Fibroblast of mammary gland (primary cell): ENCODE measurements around the gene LRRC45.
"Not testable (repeated sequence)": the region's sequence is repeated elsewhere in the genome, so short reads cannot be mapped to it uniquely, and the experiment has no call there.

Experiments
- DNase-seq: peaks from one replicate; pipeline ENCODE4 v3.0.0-alpha.2; 2010; ENCODE audit warnings: low read depth
- H3K4me3 ChIP-seq: 2 replicates; pipeline ENCODE4 v1.5.1; 2011; ENCODE audit warnings: low read depth, mild to moderate bottlenecking, low read length, moderate library complexity; ENCODE audit not compliant: control insufficient read depth
- TF ChIP-seq, protein P1 (sequence below): conservative IDR thresholded peaks from 2 replicates; pipeline ENCODE4 v1.5.1; 2011; ENCODE audit warnings: low read depth, low read length, inconsistent platforms; ENCODE audit not compliant: control insufficient read depth, insufficient read depth

LRRC45 gene

DNA sequence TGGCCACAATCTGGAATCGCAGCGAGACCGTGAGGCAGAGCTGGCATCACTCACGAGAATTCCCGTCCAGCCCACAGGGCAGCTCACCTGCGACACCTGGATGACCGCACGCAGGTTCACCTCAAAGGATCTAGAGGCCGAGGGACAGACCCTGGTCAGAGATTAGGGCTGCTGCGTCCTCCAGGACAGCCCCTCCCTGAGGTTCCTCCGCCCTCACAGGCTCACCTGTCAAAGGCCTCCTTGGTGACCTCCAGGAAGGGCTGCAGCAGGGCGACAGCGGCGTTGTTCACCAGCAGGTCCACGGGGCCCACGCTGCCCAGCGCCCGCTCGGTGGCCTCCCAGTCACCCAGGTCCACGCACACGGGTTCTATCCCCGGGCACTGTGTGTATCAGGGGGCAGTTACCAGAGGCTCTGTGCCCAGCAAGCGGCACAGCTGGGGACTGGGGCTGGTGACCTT lies 13.6 kb downstream of the LRRC45 start:
- DNase-seq: no peak
- peak overlapping the region; percentile 70 for H3K4me3 ChIP-seq
- TF ChIP-seq, protein P1, sequence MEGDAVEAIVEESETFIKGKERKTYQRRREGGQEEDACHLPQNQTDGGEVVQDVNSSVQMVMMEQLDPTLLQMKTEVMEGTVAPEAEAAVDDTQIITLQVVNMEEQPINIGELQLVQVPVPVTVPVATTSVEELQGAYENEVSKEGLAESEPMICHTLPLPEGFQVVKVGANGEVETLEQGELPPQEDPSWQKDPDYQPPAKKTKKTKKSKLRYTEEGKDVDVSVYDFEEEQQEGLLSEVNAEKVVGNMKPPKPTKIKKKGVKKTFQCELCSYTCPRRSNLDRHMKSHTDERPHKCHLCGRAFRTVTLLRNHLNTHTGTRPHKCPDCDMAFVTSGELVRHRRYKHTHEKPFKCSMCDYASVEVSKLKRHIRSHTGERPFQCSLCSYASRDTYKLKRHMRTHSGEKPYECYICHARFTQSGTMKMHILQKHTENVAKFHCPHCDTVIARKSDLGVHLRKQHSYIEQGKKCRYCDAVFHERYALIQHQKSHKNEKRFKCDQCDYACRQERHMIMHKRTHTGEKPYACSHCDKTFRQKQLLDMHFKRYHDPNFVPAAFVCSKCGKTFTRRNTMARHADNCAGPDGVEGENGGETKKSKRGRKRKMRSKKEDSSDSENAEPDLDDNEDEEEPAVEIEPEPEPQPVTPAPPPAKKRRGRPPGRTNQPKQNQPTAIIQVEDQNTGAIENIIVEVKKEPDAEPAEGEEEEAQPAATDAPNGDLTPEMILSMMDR: no peak

DNA sequence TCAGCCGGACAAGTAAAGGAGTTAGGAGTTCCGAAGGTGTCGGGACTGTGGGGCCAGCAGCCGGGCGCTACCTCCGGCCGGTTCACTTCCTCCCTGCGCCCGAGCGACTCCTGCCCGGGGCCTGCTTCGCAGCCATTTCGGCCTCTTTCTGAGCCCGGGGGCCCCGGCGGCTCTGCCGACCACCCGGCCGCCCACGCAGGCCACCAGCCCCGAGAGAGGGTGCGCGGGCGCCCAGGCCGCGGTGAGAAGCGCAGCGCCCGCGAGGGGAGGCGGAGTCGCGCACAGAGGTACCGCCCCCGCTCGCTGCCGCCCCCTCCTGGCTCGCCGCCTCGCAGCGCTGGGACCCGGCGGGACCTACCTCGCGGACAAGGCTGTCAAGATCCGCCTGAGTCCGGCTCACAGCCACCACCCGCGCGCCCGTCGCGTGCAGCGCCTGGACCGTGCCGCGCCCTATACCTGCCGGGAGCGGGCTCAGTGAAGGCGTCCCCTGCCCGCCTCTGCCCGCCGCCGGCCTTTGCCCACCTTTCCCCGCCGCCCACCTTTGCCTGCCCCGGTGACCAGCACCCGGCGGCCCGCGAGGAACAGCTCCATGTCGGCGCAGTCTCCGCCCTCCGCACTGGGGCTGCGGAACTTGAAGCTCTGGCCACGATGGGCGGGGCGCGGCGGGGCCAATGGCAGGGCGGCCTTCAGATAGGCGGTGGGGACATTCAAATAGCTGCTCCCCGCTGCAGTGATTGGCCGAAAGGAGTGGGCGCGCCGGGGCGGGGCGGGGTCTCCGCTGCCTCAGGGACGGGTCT lies 14.2 kb downstream of the LRRC45 start, which contains the start of gene DCXR:
Gene DCXR, minus strand, starts transcription at position 606 of the 797 bp plus-strand sequence. Its CDS starts 15 bp downstream, at position 591.
- peak; percentile 90 for DNase-seq
- peak within 1 kb of the TSS; percentile 70 for H3K4me3 ChIP-seq
- TF ChIP-seq, protein P1: no peak

DNA sequence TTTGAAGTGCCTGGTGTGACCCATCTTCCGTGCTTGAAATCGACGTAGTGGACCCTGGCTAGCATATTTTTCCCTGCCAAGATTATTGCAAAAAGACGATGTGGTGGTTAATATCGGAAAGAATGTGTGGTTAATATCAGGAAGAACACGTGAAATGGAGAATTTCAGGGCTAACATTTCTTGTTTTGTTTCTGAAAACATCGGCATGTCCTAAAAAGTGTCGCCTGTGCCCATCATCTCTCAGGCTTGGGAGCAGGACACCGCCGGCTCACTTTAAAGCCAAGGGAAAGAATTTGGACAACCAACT lies 14.7 kb downstream of the LRRC45 start:
- peak overlapping the region; percentile 15 for H3K4me3 ChIP-seq
- no peak for DNase-seq
- TF ChIP-seq, protein P1: no peak

DNA sequence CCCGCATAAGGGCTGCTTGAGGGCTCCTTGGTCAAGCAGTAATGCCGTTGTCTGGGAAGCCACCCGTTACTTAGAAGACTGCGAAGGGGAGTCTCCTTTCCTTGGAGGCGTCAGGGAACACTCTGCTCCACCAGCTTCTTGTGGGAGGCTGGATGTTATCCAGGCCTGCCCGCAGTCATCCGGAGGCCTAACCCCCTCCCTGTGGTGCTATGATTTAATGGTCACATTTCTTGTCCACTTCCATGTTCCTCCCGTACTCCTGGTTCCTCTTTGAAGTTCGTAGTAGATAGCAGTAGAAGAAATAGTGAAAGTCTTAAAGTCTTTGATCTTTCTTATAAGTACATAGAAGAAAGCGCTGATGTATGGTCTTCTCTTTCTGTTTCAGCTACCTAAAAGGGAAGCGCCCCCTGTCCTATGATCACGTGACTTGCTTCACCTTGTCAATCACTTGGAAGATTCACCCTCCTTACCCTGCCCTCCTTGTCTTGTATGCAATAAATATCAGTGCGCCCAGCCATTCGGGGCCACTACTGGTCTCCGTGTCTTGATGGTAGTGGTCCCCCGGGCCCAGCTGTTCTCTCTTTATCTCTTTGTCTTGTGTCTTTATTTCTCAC lies 15.8 kb downstream of the LRRC45 start:
- peak; percentile 41 for DNase-seq
- H3K4me3 ChIP-seq: not testable (repeated sequence)

DNA sequence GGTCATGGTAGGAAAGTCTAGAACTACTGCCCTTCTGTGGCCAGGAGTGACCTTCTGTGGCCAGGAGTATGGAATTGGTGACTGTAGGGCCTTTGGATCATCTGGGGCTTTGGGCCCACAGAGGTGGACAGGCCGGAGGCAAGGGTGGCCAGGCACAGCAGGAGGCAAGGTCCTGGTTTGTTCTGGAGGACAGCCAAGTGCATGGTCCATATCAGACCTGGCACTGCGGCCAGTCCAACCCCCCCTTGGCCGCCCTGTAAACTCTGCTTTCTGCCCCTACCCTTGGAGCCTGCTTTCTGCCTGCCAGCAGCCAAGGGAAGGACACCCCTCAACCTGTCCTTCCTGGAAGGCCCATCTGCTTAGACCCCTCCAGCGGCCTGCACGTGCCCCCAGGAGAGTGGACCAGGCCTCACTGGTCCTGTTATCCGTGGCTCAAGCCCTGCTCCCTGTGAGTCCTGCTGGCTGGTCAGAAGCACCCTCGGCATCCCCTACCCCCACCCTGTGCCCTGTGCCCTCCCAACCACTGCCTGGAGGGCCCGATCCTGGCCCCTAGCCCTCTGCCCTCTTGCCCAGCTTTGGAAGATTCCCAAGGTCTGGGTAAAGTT lies 16.7 kb downstream of the LRRC45 start:
- no peak overlapping the region for H3K4me3 ChIP-seq
- TF ChIP-seq, protein P1: no peak
- DNase-seq: no peak

DNA sequence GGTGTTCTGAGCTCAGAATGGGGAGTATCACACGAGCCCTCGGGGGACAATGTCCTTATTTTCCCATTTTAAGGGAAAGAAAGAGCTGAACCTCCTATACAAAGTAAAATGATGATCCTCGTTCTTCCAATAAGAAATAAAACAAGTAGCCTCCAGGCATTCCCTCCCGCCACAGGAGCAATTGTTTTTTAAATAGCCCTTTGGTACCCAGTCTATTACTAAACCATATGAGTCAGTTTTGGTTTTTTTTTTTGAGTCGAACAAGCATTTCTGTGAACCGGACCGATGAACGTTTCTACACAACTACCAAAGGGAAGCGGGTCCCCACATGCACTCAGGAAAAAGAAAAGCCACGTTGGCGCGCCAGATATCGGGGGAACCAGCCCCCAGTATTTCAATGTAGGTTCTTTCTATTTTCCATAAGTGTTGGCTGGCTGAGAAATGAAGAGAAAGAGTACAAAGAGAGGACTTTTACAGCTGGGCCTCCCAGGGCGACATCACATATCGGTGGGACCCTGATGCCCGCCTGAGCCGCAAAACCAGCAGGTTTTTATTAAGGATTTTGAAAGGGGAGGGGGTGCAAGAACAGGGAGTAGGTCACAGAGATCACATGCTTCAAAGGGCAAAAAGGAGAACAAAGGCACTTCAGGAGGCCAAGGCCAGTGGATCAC lies 18.2 kb downstream of the LRRC45 start:
- TF ChIP-seq, protein P1: no peak
- peak; percentile 40 for DNase-seq
- H3K4me3 ChIP-seq: no peak overlapping the region

DNA sequence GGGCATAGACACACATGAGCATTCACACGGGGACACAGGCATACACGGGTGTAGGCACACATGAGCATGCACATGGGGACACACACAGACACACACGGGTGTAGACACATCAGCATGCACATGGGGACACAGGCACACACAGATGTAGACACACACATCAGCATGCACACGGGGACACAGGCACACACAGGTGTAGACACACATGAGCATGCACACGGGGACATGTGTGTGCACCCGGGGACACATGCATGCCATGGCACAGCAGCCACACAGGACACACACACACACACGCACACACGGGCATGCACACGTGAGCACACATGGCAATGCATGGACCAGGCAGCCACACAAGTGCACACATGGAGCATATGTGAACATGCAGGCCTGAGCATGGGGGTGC lies 19.5 kb downstream of the LRRC45 start:
- H3K4me3 ChIP-seq: no peak overlapping the region
- TF ChIP-seq, protein P1: no peak
- no peak for DNase-seq
